ENCODE data around the gene RAB26.
A peak's percentile ranks its signal among the peaks of the same experiment; 100 is the strongest.
"Not testable (repeated sequence)": the region's sequence is repeated elsewhere in the genome, so short reads cannot be mapped to it uniquely, and the experiment has no call there.

RAB26 gene

DNA sequence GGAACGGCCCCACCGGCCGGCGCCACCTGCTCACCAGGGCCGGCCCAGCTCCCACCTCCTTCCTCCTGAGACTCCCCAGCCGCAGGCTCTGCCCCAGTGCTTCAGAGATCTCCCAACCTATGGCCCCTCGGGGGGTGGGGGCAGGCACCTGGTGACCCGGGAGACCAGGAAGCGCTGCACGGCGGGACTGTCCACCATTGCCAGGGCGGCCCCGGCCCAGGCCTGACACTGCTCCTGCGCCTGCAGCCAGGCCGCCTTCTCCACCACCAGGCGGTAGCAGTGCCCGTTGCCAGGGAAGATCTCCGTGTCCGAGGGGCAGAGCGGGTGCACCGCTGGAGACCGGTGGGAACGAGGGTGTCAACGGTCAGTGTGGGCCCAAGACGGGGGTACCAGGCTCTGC, 31.1 kb upstream of the RAB26 start:
- not testable (repeated sequence) for DNase-seq (ENCODE audit: low spot score)

DNA sequence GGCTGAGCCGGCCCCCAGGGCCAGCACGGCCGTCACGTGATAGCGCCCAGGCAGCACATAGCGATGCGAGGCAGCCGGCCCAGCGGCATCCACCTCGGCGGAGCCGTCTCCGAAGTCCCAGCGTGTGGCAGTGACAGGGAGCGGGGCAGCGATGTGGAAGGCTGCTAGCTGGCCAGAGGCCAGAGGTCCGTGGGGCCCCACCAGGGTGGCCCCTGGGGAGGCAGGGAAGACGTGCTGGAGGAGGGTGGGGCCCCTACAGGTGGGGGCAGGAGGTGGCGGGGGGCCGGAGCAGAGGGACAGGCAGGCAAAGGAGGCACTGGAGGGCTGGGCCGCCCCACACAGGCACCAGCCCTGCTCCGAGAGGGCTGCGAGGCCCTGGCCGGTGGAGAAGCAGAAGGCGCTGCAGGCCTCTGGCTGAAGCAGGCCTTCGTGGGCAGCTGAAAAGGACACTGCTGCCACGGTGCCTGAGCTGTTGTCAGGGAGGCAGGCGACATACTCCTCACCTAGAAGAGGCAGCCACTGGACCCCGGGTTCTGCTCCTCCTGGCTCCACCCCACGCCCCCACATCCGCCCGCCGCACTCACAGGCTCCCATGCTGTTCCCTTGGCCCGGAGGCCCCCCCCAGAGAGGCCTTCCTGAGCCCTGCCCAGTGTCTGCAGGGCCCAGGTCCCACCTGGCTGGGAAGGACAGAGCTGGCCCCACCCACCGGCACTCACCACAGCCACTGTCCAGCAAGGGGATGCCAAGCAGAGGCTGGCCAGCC, 30.3 kb upstream of the RAB26 start:
- DNase-seq (ENCODE audit: low spot score) = not testable (repeated sequence)

DNA sequence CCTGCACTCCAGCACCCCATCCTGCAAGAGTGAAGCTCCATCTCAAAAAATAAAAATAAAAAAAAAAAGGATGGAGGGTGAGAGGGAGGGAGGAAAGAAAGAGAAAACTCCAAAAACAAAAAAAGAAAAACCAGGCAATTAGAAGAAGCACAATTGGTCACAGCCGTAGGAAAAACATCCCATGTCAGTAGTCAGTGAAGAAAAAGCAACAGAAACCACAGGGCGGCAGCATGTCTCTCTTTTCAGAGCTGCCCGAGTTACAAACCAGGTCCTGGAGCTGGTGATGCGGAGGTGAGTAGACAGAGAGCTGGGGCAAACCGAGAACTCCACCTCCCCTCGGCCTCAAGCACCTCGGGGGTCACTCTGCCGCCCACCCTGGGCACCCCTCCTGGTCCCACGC, 27.1 kb upstream of the RAB26 start:
- not testable (repeated sequence) for DNase-seq (ENCODE audit: low spot score)

DNA sequence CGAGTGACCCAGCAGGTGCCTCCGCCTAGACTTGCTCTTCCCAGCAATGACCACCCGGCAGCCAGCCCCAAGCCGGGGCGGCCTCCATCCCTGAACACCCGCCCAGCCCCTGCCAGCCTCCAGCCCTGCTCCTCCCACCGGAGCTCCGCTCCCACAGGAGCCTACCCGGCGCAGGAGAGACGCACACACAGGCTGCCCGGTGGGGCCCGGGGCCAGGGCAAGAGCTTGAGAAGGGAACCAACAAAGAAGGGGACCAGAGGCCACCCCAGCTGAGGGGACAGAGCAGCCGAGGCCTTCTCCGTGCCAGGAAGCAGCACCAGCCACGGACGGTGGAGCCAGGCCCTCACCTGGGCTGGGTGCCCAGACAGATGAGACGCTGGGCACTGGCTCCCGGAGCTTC, 26.6 kb upstream of the RAB26 start:
- no peak for DNase-seq (ENCODE audit: low spot score)

DNA sequence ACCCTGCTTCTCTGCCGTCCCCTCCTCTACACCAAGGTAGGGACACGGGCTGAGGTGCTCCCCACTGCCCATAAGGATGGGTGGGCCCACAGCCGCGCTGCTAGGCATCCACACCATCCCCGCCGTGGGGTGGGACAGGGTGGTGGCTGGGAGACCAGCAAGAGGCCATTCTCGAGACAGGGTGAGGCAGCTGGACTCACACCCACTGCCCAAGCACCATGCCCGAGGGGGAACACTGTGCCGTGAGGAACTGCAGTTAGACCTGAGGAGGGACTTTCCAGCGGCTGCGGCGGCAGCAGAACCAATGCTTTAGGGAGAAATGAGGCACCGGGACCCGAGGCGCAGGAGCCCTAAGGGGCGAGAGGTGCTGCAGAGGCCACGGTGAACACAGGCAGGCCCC, 26.0 kb upstream of the RAB26 start:
- DNase-seq (ENCODE audit: low spot score) = no peak

DNA sequence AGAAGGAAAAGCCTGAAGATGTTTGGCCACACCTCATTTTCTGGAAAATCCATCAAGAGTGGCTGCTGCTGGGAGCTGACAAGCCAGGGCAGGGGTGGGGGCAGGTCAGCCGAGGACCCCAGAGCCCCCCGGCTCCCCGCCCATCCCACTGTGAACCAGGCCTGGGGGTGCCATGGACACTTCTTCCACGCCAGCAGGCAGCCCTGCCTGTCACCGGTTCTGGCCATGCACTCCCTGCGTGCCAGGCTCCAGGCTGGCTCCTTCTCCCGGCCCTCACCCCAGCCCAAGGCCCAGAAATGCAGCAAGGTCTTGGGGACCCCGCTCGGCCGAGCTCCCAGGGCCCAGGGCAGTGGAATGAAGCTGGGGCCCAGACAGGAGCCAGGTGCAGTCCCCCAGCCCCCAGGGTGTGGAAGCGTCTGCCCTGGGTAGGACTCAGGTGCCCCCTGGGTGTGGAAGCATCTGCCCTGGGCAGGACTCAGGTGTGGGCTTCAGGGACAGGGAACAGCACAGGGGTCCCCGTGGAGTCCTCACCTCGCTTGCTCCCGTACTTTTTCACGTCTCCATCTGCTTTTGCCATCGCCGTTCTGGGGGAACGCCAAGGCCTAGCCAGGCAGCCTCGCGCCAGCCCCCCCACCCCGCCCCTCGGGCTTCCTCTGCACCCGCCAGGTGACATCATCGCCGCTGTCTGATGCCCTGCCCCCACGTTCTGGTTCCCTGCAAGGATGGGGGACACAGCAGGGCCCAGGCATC, 25.3 kb upstream of the RAB26 start:
- DNase-seq (ENCODE audit: low spot score) = not testable (repeated sequence)

DNA sequence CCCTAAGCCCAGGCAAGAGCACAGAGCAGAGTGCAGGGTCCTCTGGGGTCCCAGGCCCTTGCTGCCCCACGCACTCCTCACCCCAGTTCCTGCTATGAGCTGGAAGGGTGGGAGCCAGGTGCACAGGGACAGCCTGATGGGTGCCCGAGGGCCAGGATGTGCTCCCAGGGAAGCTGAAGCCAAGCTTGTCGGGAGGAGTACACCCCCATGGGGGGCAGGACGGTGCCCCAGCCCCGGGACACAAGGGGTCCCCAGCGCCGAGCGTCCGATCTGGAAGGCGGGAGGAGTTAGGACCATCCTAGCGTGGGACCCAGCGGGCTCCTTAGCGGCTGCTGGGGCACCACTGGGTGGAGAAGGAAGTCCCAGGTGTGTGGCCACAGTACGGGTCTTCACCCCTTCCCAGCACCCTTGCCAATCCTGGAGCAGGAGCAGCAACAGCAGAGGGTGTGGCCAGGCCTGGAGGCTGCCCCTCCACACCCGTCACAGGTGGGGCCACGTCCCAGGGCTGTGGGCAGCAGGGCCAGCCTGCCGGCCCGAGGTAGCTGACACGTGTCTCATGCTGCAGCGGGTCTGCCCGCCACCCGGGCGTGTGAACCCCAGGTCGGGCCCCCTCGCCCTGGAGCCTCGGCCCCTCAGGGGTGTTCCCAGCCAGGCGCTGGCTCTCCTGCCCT, 24.6 kb upstream of the RAB26 start:
- DNase-seq (ENCODE audit: low spot score) = not testable (repeated sequence)

DNA sequence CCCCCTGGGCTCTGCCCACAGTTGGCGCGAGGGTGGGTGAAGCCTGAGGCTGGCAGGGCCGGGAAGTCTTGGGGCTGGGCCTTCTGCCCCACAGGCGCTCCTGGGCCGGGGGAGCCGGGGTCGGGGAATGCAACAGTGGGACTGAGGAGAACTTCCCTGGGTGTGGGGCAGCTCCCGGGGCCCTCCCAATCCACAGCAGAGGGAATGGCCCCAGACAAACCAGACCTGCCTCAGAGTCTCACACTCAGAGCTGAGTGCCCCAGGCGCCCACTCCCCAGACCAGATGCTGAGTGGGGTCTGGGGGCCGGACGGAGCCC, 24.1 kb upstream of the RAB26 start:
- DNase-seq (ENCODE audit: low spot score) = not testable (repeated sequence)

DNA sequence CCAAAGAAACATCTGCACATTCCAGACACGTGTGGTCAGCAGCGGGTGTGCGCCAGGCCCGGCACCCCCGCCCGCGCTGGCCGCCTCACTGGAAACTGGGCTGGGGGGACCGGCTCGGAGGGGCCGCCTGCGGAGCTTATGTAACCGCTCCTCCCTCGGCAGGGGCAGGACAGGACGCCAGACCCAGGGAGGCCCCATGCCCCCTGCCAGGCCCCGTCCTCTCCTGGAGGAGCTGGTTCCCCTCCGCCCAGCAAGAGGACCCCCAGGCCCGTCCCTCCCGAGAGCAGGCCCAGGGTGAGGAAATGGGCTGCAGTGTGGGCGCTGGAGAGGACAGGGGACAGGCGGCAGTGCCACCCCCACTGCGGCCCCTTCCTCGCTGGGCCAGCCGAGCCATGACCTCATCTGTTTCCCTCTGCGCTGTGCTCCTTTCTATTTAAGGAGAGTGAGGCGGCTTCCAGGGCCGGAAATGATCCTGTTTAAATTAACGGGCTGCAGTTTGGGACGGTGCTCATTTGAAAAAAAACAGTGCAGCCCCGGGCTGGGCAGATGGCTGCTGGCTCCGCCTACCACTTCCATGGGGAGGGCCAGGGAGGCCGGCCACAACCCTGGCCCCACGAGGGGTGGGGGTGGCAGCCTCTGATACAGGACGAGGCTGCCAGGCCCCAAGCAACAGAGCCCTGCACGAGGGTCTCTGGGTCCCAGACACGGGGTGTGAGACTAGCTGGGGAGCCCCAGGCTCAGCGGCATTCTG, 23.6 kb upstream of the RAB26 start:
- peak; percentile 39 for DNase-seq (ENCODE audit: low spot score)

DNA sequence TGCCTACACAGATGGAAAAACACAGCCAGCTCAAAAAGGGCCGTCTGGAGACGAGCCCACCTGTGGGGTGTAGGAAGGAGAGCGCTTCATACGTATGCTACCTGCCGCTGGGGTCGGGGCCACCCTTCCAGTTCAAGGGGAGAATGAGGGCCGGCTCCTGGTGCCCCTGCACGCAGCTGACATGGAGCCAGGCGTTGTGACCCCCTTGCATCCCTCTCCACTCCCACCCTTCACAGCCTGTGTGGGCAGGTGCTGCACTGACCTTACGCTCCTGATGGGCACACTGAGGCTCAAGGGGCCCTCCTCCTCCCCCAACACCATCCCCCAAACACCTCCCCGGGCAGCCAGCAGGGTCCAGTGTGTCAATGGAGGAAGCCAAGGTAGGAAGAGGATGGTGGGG, 22.8 kb upstream of the RAB26 start:
- DNase-seq (ENCODE audit: low spot score) = not testable (repeated sequence)

DNA sequence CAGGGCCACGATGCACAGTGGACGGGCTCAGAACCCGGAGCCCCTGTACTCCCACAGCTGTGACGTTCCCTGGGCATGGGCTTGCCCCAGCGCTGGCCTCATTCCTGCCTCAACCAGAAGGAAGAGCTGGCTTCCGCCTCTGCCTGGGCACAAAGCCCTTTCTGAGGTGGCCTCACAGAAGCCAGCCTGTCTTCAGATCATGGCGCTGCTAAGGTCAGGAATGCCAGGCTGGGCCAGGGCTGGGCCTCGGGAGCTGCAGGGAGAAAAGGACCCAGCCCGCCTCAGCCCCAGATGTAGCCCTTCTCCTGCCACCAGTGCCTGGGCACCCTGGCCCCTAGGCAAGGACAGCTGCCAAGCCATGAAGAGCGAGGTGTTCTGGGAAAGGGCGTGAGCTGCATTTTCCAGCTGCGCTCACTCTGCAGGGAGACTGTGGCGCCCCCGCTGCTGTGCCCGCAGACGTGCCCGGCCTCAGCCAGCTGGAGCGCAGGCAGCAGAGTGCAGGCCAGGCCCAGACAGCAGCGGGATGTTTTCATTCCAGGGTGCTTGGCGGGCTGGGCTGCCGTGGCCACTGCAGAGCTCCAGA, 22.2 kb upstream of the RAB26 start:
- not testable (repeated sequence) for DNase-seq (ENCODE audit: low spot score)

DNA sequence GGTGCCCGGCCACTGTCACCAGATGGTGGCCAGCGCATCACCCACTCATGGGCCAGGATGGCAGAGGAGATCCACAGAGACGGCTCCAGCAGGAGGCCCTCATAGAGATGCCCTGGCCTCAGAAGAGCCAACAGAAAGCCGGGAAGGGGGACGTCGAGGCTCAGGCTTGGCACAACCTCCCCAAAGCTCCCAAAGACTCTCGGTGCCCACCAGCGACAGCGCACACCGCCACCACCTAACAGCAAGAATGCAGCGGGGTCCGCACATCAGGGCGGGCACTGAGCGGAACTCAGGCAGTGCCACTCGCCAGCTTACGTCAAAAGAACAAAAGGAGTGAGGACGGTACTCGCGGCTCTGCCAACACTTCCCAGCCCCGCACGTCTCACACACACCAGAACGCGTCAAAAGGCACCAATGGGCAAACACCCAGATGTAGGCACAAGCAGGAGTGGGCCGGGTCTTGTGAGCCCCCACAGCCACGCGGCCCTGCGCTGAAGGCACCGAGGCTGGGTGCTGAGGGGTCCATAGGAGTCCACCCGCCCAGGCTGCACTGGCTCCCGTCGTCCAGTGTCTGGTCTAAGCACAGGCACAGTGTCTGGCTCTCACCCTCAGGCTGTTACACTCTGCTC, 21.4 kb upstream of the RAB26 start:
- DNase-seq (ENCODE audit: low spot score) = not testable (repeated sequence)

DNA sequence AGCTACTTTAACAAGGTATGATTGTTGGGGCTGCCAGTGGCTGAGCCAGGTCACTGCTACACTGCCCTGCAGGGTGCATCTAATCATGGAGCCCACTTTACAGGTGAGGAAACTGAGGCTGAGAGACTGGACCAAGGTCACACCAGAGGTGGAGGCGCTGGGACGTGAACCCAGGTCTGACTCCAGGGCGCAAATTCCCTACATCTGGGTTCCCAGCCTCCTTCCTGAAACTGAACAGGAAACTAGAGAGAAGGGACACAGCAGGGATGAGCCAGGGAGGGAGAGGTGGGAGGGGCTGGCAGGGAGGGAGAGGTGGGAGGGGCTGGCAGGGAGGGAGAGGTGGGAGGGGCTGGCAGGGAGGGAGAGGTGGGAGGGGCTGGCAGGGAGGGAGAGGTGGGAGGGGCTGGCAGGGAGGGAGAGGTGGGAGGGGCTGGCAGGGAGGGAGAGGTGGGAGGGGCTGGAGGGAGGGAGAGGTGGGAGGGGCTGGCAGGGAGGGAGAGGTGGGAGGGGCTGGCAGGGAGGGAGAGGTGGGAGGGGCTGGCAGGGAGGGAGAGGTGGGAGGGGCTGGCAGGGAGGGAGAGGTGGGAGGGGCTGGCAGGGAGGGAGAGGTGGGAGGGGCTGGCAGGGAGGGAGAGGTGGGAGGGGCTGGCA, 20.7 kb upstream of the RAB26 start:
- peak; percentile 56 for DNase-seq (ENCODE audit: low spot score)

DNA sequence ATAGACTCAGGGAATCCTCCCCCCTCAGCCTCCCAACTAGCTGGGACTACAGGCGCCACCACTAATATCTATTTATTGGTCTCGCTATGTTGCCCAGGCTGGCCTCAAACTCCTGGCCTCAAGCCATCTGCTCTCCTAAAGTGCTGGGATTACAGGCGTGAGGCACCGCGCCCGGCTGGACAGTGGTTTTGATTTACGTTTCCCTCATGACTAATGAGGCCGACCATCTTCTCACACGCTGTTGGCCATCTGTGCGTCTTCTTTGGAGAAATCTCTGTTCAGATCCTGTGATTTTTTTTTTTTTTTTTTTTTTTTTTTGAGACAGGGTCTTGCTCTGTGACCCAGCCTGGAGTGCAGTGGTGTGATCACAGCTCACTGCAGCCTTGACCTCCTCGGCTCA, 19.2 kb upstream of the RAB26 start:
- not testable (repeated sequence) for DNase-seq (ENCODE audit: low spot score)

DNA sequence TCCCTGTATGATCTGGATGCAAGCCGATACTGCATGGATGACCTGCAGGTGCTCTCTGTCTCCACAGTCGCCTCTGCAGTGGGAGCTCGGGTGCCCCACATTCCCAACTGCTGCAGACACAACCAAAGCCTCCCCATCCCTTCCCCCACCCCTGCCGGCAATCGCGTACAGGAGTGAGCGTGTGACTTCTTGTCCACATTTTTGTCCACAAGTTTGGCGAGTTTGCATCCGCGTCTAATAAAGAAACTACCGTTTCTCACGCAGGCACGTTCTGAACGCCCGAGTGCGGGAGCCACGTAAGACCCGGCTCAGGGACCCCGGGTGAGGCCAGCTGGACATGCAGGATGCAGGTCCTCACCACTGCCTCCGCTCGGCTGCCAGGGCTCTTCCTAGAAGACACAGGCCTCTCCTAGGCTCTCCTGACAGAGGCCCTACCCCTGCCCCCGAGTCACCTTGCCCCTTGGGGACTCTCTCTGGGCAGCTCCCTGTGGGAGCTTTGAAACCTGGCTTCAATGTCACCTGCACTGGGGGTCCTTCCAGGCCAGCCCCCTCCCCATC, 18.5 kb upstream of the RAB26 start:
- DNase-seq (ENCODE audit: low spot score) = not testable (repeated sequence)

DNA sequence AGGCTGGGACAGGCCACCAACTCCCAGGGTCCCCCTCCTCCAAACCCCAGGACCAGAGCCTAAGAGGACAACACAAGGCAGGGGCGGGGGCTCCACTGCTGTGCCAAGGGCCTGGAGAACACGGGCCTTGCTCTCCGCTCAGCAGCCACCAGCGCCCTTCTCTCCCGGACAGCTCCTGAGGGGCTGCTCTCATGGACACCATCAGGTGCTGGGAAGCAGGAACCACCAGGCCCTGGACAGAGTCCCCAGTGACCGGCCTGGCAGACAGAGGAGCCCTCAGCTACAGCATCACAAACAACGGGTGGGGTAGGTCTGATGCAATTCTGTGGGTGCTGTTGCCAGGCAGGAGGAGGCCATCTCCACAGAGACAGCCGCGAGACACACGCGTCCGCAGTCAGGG, 14.6 kb upstream of the RAB26 start:
- not testable (repeated sequence) for DNase-seq (ENCODE audit: low spot score)

DNA sequence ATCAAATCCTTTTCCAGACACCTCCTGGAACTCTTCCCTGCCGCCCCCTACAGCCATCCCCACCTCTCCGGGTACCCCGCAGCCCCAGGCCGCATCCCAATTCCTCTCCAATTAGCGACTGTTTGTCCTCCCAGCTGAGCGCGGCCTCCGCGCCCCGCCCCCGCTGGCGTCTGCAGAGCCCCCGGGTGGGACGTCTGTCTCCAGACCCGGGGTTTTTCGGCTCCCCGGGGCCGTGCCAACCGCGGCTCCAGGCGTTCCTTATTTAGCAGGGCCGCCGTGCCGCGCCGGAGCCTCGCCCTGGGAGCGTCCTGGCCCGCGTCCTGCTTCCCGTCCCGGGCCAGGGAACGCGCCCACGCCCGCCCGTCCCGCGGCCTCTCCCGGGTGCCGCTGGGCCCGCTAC, 13.4 kb upstream of the RAB26 start:
- DNase-seq (ENCODE audit: low spot score) = not testable (repeated sequence)

DNA sequence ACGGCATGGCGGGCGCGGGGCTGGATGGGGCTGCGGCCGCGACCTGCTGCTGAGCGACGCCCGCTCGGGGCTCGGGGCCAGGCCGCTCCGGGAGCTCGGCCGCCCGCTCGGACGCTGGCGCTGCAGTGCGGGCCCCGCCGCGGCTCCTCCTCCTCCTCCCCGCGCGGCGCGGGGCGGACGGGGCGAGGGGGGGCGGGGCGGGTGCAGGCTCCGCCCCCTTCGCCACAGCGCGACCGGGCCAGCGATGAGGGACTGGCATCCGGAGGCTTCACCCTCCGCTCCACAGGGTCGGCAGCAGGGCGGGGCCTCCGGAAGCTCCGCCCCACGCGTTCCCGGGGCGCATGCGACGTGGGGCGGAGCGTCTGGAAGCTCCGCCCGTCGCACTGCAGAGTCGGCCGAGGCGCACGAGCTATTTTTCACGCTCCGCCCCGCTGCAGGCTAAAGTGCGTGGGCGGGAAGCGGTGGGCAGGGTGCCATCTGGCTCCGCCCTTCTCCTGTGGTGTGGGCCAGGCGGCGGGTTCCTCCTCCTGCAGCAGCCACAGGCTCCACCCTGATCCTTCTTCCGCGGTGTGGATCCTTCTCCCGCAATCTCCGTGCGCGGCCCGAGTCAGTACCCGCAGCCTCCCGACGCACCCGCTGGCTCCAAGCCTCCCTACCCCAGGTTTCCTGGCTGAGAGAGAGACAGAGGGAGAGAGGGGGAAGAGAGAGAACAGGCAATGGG, 12.5 kb upstream of the RAB26 start, which contains the start of gene PKD1:
PKD1 (minus strand) TSS at position 129 of the 721 bp plus-strand sequence. CDS start 209 bp downstream, outside the sequence.
- peak; percentile 91 for DNase-seq (ENCODE audit: low spot score)

DNA sequence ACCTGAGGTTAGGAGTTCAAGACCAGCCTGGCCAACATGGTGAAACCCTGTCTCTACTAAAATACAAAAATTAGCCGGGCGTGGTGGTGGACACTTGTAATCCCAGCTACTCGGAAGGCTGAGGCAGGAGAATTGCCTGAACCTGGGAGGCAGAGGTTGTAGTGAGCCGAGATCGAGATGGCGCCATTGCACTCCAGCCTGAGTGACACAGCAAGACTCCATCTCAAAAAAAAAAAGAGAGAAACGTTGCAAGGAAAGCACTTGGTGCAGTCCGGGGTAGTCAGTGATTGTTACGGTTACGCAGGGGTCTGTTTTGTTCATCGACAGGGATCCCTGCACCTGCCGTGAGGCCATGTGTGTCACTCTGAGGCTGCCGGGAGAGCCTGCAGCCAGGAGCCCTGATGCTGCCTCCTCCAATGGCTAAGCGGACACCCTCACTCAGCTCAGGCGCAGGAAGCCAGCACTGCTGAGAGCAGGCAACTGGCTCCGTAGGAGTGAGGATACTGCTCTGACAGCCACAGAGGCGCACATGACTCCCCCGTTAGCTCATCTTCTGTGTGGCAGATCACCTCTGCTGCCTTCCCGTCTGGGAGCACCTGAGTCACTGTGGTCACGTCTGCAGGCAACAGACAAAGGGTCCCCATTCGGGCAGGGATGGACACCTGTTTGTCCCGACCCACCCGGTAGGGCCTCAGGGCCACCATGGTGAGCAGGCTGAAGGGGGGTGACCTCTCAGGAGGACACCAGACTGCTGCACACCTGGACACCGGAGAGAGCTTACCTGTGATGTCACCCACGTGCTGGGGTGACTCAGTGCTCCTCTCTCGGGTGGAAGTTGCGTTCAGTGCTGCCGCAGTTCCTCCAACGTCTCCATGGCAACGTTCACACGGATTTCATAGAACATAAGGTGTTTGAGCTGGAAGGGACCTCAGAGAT, 5.2 kb upstream of the RAB26 start:
- DNase-seq (ENCODE audit: low spot score) = peak; percentile 68
